Psoas muscle (tissue), 8 donors: ENCODE results near the gene GRB10. TPM values are rescaled to one million over a fixed set of nuclear protein-coding genes. Genes with fewer than 3 reads are reported as not detected.

Source experiments
- ATAC-seq, 4 donors: fragments of 200-7000 bp; cut with Tn5 transposase; one replicate each; pipeline ENCODE4 v1.9.1; 2020; ENCODE audit warnings: moderate library complexity in 3 of 4, mild to moderate bottlenecking in 2 of 4
- DNase-seq, 2 donors: peaks; one replicate each; pipeline ENCODE4 v3.0.0-alpha.2; 2020
- H3K27ac ChIP-seq: fragments of 200-600 bp; one replicate; pipeline ENCODE4 v1.8.0; 2022
- H3K27me3 ChIP-seq, 3 donors: fragments of 200-600 bp in 1 of 3; one replicate each; pipeline versions ENCODE4 v1.6.1 to v1.8.0; 2013 to 2022; ENCODE audit warnings: low read length in 2 of 3, mild to moderate bottlenecking in 2 of 3, moderate library complexity in 1 of 3; ENCODE audit not compliant: insufficient read depth in 3 of 3
- H3K36me3 ChIP-seq, 2 donors: fragments of 200-600 bp in 1 of 2; one replicate each; pipeline versions ENCODE4 v1.6.1 to v1.8.0; 2013 to 2022; ENCODE audit warnings: low read depth in 1 of 2, mild to moderate bottlenecking in 1 of 2, moderate library complexity in 1 of 2; ENCODE audit not compliant: insufficient read depth in 1 of 2
- H3K4me1 ChIP-seq: fragments of 200-600 bp; one replicate; pipeline ENCODE4 v1.8.0; 2022
- H3K4me3 ChIP-seq: fragments of 200-600 bp; one replicate; pipeline ENCODE4 v1.8.0; 2022; ENCODE audit warnings: mild to moderate bottlenecking
- H3K9me3 ChIP-seq: fragments of 200-600 bp; one replicate; pipeline ENCODE4 v1.8.0; 2022
- CTCF ChIP-seq: fragments of 200-600 bp; IDR thresholded peaks from one replicate; pipeline ENCODE4 v1.8.0; 2022; ENCODE audit warnings: antibody characterized with exemption
- WGBS, 3 donors: extraction: QIAGEN DNeasy Blood & Tissue Kit; methylation state at CpG; one replicate each; pipeline versions ENCODE4 v1.1.6 to v1.1.7; 2013; 5-methylcytosine and 5-hydroxymethylcytosine counted together
- intact Hi-C, 2 donors: fragments of 100-400 bp; cut with DNase I; formaldehyde crosslinking; loops; one replicate each; pipeline versions ENCODE4 v1.11.0 to v1.14.2; 2022
- polyA plus RNA-seq, 3 donors: library from polyadenylated mRNA; stranded (reverse); fragments of 200-250 nt; gene quantifications; one replicate each; pipeline ENCODE4 v1.2.3, GENCODE V29; 2013
- total RNA-seq, 4 donors: library from RNA; stranded (reverse); fragmentation: NEBNext Ultra II Directional in 2 of 4; extraction: Animal tissue kit (Norgen Biotek cat#: 25700) in 2 of 4; gene quantifications; one replicate each; pipeline versions ENCODE4 v1.2.1 to v1.2.4, GENCODE V29; 2021 to 2023
- donor health status: healthy with polysubstance abuse.
- donor health status: DM: no; HTN: no; CAD: no; lungs with moderate emphysema.
- donor health status: Bipolar disorder and iron deficiency.
- donor health status: healthy.
- donor health status: DM: yes; HTN: yes; CAD: no.
- donor health status: DM: no; HTN: no; CAD: no.
- donor health status: DM: no; HTN: no; CAD: no.
- donor health status: DM: yes; HTN: yes; CAD: no.

GRB10 gene
- total and polyA plus RNA-seq, 7 donors = 25.8 to 72.7 (median 53.0) TPM

- 91 to 97% (median 94%) methylated on average over 5 of the region's 5 CpGs for WGBS, 3 donors
- no peaks in the 10 kb centered on the region for H3K9me3 ChIP-seq
- DNase-seq (no peak), ATAC-seq (no peak)
- no peak for TF ChIP-seq CTCF
- H3K36me3 ChIP-seq = peaks cover 2 to 54% of the 10 kb centered on the region in 2 donors
- H3K27ac ChIP-seq = no peak overlapping the region
- peaks cover 11% of the 10 kb centered on the region for H3K4me1 ChIP-seq
- H3K27me3 ChIP-seq = no peaks in the 10 kb centered on the region
- H3K4me3 ChIP-seq = no peak overlapping the region
- intact Hi-C loops = loop anchor here in 1 of 2 donors (10.0 kb wide), 1 partner anchor 527 kb away; no protein-coding TSS in a partner anchor
Measured at GRCh38 chr7:50618281-50618680, 164.4 kb downstream of the GRB10 start.

- H3K9me3 ChIP-seq = no peaks in the 10 kb centered on the region
- no peak overlapping the region for H3K27ac ChIP-seq
- no peak for TF ChIP-seq CTCF
- H3K36me3 ChIP-seq = peaks cover 6 to 73% of the 10 kb centered on the region in 2 donors
- H3K4me1 ChIP-seq = no peaks in the 10 kb centered on the region
- ATAC-seq (peak in 2 of 4 donors; percentile 13 to 16), DNase-seq (no peak)
- intact Hi-C loops = loop anchor here in 1 of 2 donors (10.0 kb wide), 1 partner anchor 529 kb away; no protein-coding TSS in a partner anchor
- 79 to 83% (median 82%) methylated on average over 5 of the region's 5 CpGs for WGBS, 3 donors
- no peak overlapping the region for H3K4me3 ChIP-seq
- no peaks in the 10 kb centered on the region for H3K27me3 ChIP-seq
Measured at GRCh38 chr7:50615519-50616080, 167.1 kb downstream of the GRB10 start.

DNA sequence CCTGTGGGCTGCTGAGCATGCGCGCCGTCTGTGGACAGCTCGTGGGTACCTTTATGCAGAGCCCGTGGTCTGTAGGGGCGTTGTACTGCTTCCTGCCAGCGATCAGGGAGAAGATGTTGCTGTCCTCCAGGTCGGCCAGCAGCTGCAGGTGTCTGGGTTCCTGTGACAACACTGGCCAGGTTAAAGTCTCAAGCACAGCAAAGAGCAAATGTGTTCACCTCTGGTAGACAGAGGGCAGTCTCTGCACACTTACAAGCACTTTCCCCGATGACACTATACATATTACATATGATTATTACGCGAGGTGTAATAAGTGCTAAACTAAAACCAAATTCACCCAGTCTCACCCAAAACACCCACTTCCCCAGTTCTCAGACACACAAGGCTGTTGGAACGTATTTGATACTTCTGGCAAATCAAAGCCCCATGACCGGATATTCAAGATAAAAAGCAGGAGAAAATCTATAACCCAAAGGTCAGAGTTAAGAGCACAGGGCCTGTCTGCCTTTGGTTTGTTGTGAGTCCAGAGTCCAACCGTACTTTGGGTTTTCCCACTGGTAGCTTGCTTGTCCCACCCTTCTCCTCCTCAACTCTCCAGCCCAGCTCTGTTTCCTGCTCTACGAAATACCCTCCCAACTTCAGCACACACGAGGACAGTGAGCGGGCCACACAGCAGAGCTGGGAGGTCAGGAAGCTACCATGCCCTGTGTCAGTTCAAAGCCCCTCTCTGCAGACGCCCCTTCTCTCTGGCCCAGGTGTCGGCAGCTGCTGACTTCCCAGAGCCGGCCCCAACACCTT lies 167.8 kb downstream of the GRB10 start:
- no peak for DNase-seq
- Histone ChIP-seq H3K9me3 (no peaks in the 10 kb centered on the region), H3K4me3 (no peak overlapping the region), H3K36me3 (peaks cover 6 to 74% of the 10 kb centered on the region in 2 donors), H3K27me3 (no peaks in the 10 kb centered on the region), H3K27ac (no peak overlapping the region), H3K4me1 (no peaks in the 10 kb centered on the region)
- 79 to 86% (median 83%) methylated on average over 20 of the region's 20 CpGs for WGBS, 3 donors
- peak in 3 of 4 donors; percentile 49 to 70 (median 66) for ATAC-seq
- intact Hi-C loops = loop anchor here in 1 of 2 donors (10.0 kb wide), 1 partner anchor 530 kb away; no protein-coding TSS in a partner anchor
- TF ChIP-seq CTCF = peak; percentile 43

GRCh38 chr7:50613473-50613872 lies 169.2 kb downstream of the GRB10 start:
- no peak for ATAC-seq

More at GRCh38 chr7:50613473-50613872, 169.2 kb downstream of the GRB10 start:
- Histone ChIP-seq H3K9me3 (no peaks in the 10 kb centered on the region), H3K36me3 (peaks cover 7 to 76% of the 10 kb centered on the region in 2 donors), H3K27me3 (no peaks in the 10 kb centered on the region), H3K4me1 (no peaks in the 10 kb centered on the region), H3K27ac (no peak overlapping the region), H3K4me3 (no peak overlapping the region)
- no peak for TF ChIP-seq CTCF
- DNase-seq = no peak
- intact Hi-C loops = loop anchor here in 1 of 2 donors (10.0 kb wide), 1 partner anchor 531 kb away; no protein-coding TSS in a partner anchor
- WGBS, 3 donors = 83 to 90% (median 88%) methylated on average over 8 of the region's 8 CpGs
